ENCODE measurements around the gene VPS45.

Gene VPS45

DNA sequence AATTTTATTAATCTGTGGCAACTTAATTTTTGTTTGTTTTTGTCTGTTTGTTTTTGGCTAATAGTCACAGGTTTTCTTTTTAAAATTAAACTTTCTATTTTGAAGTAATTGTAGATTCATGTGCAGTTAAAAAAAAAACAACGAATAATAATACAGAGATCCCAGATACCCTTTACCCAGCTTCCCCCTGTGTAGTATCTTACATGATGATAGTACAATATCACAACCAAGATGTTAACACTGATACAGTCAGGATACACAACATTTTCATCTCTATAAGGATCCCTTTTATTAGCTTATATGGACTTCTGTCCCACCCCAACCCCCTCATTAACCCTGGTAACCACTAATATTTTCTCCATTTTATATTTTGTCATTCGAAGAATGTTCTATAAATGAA lies 5.9 kb downstream of the VPS45 start:
- no peak for DNase-seq (ENCODE audit: low read depth in 2 of 2)

DNA sequence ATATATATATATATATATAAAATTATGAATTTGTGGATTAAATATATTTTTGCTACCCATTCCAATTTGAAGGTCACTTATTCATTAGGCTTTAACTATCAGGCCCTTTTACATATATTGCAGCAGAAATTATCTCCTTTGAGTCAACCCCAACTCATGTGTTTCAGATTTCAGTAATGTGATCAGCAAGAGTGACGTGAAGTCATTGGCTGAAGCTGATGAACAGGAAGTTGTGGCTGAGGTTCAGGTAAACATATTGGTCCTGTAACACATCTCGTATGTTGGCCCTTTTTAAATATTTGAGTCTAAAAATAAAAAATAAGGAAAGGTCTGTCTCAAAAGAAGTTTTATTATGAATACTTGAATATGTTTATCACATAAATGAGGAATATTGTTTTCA lies 8.5 kb downstream of the VPS45 start:
- DNase-seq (ENCODE audit: low read depth in 2 of 2) = no peak

DNA sequence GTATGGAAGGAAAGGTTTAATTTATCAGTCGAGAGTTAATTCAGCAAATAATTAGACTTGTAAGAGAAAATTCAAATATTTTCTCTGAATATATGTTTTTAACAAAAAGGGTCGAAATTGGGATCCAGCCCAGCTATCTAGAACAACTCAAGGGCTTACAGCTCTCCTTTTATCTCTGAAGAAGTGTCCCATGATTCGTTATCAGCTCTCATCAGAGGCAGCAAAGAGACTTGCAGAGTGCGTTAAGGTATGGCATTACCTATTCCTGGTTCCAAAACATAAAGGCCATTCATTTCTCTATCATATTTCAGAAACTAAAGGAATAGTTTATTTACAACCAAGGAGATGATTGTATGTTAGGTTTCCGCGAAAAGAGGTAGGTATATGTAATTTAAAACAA lies 9.4 kb downstream of the VPS45 start:
- no peak for DNase-seq (ENCODE audit: low read depth in 2 of 2)

DNA sequence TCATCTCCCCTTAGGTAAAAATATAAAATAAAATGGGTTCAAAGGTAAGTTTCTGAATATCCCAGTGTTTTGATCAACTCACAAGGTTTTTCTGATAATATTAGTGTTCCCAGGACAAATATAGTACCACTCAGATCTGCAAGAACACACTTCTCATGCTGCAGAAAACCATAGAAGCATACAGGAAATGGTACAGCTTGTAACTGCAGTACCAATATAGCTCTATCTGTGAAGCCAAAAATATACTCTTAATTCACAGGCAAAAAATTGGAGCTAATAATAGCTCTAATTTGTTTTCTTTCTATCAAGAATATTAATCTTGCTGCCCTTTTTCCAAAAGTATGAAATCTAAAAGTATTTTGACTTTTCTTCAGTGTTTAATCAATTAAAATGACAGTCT lies 13.2 kb downstream of the VPS45 start:
- DNase-seq (ENCODE audit: low read depth in 2 of 2) = no peak

DNA sequence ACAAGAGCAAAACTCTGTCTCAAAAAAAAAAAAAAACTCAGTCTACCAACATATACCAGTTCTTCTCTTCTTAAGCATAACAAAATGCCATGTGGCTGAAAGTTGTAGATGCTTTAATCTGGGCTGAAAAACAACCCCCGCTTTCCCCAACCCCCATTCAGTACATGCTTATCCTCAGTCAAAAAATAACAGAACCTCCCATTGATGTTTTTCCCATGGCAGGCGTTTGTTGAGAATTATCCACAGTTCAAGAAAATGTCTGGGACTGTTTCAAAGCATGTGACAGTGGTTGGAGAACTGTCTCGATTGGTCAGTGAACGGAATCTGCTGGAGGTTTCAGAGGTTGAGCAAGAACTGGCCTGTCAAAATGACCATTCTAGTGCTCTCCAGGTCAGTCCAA lies 14.9 kb downstream of the VPS45 start:
- no peak for DNase-seq (ENCODE audit: low read depth in 2 of 2)

DNA sequence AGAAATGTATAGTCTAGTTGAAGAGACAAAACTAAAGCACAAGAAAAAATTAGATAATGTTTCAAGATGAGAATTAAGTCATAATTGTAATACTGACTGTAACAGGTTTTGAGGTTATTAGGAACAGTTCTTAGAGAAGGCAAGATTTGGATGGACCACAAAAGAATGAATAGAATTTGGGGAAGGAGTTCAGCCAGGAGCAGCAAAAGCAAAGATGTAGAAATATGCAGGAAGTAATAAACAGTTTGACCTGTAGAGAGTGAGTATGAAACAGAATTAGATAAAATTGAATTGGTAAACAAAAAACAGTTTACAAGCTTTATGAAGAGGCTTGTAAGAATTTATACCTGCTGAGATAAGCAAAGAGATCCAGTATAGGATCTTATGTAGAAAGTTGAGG lies 16.3 kb downstream of the VPS45 start:
- no peak for DNase-seq (ENCODE audit: low read depth in 2 of 2)

DNA sequence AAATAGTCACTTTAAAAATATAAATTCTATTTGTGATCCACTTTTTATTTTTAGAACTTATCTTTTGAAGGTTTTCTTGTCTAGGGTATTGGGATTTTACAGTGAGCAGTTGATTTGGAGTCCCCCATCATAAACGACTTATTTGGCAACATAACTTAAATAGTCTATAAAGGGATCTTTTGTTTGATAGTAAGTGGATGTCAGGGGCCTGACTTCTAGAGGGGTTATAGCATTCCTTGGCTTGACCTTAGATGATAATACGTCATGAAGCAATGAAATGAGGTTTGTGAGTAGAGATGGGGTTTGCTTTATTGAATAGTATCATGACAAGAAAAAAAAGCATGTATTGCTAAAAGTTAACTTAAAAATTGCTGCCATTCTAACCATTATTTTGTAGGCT lies 17.8 kb downstream of the VPS45 start:
- DNase-seq (ENCODE audit: low read depth in 2 of 2) = no peak

DNA sequence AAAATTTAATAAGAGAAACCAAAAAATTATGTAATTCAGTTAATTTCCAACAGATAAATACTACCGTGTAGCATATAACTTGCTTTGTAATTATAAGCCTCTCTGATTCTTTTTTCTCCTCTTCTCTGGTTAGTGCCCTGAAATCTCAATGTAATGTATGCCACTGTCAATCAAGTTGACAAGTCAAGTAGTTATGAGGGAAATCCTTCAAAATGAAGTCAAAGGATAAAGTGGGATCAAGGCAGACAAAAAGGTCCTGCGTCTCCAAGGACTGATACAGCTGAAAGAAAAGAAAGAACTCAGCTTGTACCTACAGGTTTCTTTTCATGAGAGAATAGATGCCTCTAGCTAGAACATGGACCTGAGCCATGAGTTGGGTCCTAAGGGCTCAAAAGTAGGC lies 19.8 kb downstream of the VPS45 start:
- DNase-seq (ENCODE audit: low read depth in 2 of 2) = no peak

DNA sequence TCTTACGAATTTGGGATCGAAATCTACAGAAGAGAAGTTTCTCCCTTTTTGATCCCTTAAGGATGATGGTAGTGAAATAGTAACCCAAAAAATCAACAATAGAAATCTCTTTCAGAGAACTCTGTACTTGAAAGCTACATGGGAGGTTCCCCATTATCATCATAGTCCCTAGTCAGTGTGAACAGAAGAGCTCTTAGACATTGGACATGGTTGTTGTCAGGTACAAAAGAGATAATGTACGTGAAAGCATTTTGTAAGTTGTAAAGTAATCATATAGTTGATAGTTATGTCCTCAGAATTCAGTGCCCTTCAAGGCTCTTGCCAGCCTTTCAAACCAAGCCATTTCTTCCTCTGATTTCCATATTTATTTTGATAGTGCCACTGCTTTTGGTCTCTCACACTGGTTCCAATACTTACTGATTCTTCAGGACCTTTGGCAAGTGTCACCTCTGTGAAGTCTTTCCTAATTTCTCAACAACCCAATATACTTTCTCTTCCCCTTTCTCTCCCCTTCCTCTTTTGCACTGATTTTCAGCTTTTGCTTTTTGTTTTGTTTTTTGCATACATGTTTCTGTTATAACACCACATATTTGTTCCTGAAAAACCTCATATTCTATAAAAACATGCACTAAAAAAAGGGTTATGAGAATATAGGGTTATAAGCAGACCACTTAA lies 22.4 kb downstream of the VPS45 start:
- no peak for DNase-seq (ENCODE audit: low read depth in 2 of 2)

DNA sequence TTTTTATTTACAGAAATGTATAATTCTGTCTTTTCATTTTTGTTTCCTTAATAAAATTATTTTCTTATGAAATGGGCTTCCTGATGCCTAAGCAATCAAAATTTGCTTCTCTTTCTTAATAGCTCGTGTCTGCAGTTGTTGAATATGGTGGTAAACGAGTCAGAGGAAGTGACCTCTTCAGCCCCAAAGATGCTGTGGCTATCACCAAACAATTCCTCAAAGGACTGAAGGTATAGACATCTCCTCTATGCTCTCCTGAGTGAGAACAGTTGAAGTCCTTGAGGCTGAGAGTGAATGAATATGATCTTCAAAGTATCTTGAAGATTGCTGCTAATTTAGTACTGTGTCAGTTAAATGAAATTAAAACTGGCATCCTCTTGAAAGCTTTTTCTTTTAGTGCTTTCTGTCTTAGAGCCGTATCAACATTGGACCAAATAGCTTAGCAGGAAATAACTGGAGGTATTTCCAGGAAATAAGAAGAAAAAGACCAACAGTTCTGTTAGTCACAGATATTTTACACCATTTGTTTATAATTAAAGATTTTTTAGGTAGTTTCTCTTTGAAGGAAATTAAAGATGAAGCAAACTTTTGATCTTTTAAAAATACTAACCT lies 24.7 kb downstream of the VPS45 start:
- DNase-seq (ENCODE audit: low read depth in 2 of 2) = no peak

DNA sequence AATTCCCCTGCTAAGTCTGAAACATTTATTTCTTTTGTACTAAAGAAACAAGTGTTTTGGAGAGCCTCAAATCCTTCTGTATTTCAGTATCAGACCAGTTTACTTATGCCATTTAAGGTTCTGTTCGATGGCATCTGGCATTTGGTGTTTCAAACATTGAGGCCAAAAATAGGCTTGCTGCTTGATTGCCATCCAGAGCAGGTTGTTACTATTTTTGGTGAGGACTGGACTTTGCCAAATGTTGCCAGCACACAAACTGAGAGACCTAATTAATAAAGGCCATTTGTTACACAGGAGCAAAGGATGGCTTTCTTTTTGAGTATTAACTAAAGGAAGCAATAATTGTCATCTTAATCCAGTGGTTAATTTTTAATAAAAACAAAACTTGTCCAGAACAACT lies 26.2 kb downstream of the VPS45 start:
- no peak for DNase-seq (ENCODE audit: low read depth in 2 of 2)

DNA sequence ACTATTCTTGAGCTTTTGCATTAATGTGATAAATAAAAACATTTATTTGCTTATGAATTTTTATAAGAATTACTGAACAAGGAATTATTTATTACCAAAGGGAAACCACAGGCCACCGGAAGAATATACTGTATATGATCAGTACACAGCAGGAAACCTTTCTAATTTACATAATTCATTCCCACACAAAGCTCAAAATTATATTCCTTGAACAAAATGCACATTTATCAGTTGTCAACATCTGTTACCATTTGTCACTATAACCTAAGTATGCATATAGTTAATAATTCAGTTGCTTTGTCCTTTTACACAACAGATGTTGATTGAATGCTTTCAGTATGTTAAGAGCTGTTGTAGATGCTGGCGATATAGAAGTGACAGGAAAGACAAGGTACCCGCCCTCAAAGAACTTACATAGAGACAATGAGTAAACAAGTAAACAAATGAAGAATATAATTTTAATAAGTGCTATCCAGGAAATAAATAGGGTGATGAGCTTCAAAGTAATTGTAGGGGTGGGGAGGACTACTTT lies 27.2 kb downstream of the VPS45 start:
- DNase-seq (ENCODE audit: low read depth in 2 of 2) = no peak

DNA sequence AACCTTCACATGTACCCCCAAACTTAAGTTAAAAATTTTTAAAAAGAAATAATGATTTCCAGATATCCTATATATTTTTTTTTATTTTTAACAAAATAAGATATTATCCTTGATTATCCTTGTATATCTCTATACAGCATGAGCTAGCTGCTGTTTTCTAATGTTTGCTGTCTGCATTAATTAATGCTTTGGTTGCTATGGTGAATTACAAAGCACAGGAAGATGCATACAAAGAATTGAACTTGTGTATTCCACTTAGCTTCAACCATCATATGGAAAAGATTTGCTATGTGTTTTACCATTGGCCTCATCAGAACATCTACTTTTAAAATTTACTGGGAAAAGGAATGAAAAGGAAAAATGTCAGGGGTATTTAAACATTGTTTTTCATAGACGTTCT lies 35.4 kb downstream of the VPS45 start:
- DNase-seq (ENCODE audit: low read depth in 2 of 2) = no peak

DNA sequence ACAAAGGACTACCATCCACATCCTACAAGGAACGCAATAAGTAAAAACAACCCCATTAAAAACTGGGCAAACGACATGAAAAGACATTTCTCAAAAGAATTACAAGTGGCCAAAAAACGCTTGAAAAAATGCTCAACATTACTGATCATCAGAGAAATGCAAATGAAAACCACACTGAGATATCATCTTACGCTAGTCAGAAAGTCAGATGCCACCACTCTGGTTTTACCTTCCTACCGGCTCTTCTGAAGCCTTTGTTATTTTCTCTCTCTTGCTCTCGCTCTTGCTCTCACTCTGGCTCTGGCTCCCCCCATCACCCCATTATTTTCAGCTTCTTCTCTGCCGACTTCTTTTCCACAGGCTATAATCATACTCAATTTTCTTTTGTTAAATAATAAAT lies 38.8 kb downstream of the VPS45 start:
- no peak for DNase-seq (ENCODE audit: low read depth in 2 of 2)

DNA sequence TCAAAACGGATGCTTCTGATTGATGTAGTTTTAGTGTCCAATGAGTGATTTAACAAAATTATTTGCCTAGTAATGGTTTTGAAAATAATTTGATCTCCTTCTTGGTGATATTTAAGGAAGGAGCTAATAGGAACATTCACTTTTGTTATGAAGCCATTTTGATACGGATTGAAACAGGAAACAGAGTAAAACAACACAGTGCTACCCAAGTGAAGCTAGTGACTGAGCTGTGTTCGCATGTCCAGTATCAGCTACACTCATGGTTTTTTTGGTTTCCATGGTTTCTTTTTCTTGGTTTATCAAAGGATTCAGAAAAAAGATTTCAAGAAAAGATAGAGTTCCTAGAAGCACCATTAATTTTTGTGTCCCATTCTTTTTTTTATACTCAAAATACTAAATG lies 42.0 kb downstream of the VPS45 start:
- no peak for DNase-seq (ENCODE audit: low read depth in 2 of 2)

DNA sequence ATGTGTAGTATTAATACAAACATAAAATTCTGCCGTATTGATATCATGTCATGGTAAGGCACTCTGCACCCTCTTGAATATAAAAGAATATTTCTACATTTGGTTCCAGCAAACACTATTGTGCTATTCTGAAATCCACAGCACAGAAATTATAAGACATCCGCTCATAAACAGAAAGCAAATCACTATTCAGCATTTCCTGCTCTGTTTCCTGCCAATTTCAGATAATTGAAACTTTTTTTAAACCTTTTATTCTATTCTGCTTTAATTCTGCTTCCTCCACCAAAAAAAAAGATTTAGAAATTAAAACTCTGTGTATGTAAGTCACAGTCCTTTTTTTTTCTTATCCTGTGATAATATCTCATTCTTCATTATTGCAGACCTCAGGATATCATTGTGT lies 42.5 kb downstream of the VPS45 start:
- no peak for DNase-seq (ENCODE audit: low read depth in 2 of 2)

DNA sequence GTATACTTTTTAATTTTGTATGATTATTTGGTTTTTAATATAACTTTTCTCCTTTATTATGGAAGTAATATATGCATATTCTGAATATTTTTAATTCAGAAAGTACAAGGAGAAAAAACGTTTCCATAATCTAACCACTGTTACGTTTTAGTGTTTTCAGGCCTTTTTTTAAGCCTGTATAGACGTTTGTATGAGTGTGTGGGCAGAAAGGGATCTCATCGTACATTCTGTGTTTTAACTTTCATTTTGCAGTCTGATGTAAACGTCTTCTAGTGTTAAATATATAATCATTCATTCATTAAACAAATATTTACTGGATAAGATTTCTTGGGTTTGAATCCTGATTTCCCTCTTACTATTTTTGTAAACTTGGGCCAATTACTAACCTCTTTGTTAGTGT lies 44.1 kb downstream of the VPS45 start:
- DNase-seq (ENCODE audit: low read depth in 2 of 2) = no peak

DNA sequence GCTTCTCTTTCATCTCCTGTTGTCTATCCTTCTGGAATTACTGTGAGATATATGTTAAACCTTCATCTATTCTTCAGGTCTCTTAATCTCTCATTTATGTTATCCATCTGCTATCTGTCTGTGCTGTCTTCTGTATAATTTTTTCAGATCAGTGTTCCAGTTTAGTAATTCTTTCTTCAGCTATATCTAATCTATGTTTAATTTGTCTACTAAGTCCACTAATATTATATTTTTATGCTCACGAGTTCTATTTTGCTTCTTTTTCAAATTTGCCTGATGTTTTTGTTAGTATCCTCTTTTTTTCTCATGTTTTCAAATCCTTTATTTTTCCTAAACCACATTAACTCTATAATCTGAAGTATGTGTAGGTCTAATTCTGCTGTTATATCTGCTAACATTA lies 47.5 kb downstream of the VPS45 start:
- no peak for DNase-seq (ENCODE audit: low read depth in 2 of 2)

DNA sequence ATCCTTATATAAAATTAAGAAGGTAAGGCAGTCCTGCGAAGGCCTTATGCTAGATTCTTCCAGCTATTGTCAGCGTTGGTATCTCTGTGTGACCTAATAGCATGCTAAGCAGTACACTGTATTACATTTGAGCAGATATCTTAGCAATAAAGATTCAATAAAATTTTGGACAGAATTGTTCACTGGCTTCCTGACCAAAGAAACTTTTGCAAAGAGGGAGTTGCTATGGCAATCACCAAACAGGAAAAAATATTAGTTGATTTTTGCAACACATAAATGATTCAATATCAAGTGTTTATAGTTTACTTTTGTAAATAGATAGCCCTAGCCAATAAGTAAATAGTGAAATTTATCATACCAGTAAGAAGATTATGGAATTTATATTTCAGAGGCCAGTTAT lies 51.1 kb downstream of the VPS45 start:
- no peak for DNase-seq (ENCODE audit: low read depth in 2 of 2)

DNA sequence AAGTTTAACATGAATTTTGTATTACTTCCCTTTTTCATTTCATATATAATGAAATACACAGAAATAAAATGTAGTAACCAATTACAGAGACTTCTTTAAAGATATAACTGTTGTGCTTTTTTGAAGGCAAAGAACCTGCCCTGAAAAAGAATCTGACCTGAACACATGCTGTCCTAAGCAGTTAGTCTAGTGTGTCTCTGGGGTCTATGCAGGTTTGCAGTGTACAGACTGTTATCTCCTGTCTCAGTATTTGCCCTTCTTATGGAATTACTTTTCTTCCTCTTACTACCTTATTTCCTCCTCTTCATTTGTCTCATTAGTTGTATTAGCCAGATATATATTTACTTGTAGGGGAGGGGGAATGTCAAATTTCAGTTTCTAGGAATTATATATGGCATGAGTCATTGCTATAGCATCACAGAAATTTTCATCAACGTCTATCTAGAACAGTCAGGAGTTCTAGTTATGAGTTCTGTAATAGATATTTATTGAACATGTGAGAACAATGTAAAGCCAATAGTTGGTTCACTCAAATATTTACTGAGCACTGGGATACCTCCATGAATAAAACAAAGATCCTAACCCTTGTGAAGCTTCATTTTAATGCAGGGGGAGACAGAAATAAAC lies 53.8 kb downstream of the VPS45 start:
- DNase-seq (ENCODE audit: low read depth in 2 of 2) = no peak

DNA sequence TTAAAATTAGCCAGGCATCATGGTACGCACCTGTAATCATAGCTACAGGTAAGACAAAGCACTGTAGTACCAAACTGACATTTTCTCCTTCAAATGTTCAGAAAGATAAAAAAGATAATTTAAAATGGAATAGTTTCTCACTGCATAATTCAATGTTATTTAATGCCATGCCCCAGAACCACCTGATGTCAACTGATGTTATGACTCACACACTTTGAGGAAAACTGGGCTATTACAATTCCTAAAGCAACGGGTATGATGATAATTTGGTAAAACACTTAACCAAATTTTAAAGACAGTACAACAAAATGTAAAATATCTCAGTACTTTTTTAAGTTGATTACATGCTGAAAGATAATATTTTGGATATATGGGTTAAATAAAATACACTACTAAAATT lies 59.2 kb downstream of the VPS45 start:
- DNase-seq (ENCODE audit: low read depth in 2 of 2) = no peak

DNA sequence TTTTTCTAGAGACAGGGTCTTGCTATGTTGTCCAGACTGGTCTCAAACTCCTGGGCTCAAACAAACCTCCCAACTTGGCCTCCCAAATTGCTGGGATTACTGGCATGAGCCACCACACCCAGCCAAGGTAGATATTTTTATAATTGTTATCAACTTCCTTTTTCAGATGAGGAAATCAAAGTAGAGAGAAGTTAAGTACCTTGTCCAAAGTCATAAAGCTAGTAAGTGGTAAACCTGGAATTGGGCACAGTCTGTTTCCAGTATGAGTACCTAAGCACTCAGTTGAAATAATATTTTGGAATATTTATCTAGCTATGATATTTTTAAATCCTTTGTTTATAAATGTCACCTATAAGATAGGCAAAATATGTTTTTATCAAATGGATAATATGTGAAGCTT lies 59.9 kb downstream of the VPS45 start:
- no peak for DNase-seq (ENCODE audit: low read depth in 2 of 2)

DNA sequence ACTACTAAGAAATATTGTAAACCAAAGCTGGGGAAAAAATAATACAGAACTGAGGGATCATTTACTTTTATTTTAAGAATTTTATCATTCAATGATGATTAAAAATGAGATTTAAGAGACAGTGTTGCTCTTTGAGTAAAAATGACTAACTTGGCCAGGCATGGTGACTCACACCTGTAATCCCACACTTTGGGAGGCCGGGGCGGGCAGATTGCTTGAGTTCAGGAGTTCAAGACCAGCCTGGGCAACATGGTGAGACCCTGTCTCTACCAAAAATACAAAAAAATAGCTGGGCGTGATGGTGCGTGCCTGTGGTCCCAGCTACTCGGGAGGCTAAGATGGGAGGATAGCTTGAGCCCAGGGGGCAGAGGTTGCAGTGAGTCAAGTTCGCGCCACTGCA lies 60.3 kb downstream of the VPS45 start:
- DNase-seq (ENCODE audit: low read depth in 2 of 2) = no peak

Data from activated CD8-positive, alpha-beta memory T cell treated with anti-CD3 and anti-CD28 coated beads for 4 hours (primary cell).